IMR-90 (cell line): ENCODE data around the gene CYSTM1. TPM values are rescaled to one million over a fixed set of nuclear protein-coding genes. Genes with fewer than 3 reads are reported as not detected.

Experiments used
- ATAC-seq: fragments of 200-7000 bp; cut with Tn5 transposase; 2 replicates; pipeline ENCODE4 v1.9.1; 2020; ENCODE audit warnings: low read depth, mild to moderate bottlenecking, moderate library complexity
- BruUV-seq: library from RNA; stranded (reverse); fragments of 400-500 nt; replicated peaks from 2 replicates; lab custom pipeline; 2021; lab: Mats Ljungman, UMichigan
- CTCF ChIA-PET: fragments of 300-600 bp; formaldehyde crosslinking; extraction: SDS; loops from one replicate; lab custom pipeline; 2021; ENCODE audit warnings: antibody characterized with exemption; lab: Yijun Ruan, JAX
- POLR2A ChIA-PET: fragments of 300-600 bp; sonication (Branson Sonifier 250); formaldehyde crosslinking; loops from one replicate; lab custom pipeline; 2022; ENCODE audit warnings: antibody characterized with exemption; ENCODE audit not compliant: unreplicated experiment; lab: Charles Lee
- DNase-seq: peaks from one replicate; pipeline ENCODE4 v3.0.0; 2013
- H2AFZ ChIP-seq: replicated peaks from 2 replicates; pipeline ENCODE3; 2013; ENCODE audit warnings: low read length, mild to moderate bottlenecking; ENCODE audit not compliant: poor library complexity
- H2AK5ac ChIP-seq: 2 replicates; pipeline ENCODE4 v1.6.1; 2013; ENCODE audit warnings: low read depth, low read length, inconsistent platforms
- H2AK9ac ChIP-seq: replicated peaks from 2 replicates; pipeline ENCODE3; 2013; ENCODE audit warnings: mild to moderate bottlenecking, low read depth, low read length, moderate library complexity; ENCODE audit not compliant: poor library complexity
- H2BK120ac ChIP-seq: 2 replicates; pipeline ENCODE4 v1.6.1; 2013; ENCODE audit warnings: low read depth, low read length, inconsistent platforms
- H2BK15ac ChIP-seq: 3 replicates; pipeline ENCODE4 v1.6.1; 2013; ENCODE audit warnings: low read depth, low read length, inconsistent platforms
- H2BK20ac ChIP-seq: 2 replicates; pipeline ENCODE4 v1.6.1; 2013; ENCODE audit warnings: low read depth, mild to moderate bottlenecking, inconsistent platforms, low read length, moderate library complexity
- H2BK5ac ChIP-seq: 2 replicates; pipeline ENCODE4 v1.6.1; 2013; ENCODE audit warnings: mild to moderate bottlenecking, low read depth, low read length, inconsistent platforms; ENCODE audit not compliant: poor library complexity, severe bottlenecking
- H3K14ac ChIP-seq: replicated peaks from 2 replicates; pipeline ENCODE4 v1.6.1; 2013; ENCODE audit warnings: low read depth, low read length, inconsistent platforms
- H3K18ac ChIP-seq: 2 replicates; pipeline ENCODE4 v1.6.1; 2013; ENCODE audit warnings: low read depth, low read length, control low read depth
- H3K23ac ChIP-seq: 2 replicates; pipeline ENCODE4 v1.6.1; 2013; ENCODE audit warnings: low read depth, low read length, inconsistent platforms
- H3K27ac ChIP-seq: 2 replicates; pipeline ENCODE4 v1.5.1; 2013; ENCODE audit warnings: mild to moderate bottlenecking, control low read depth, low read length; ENCODE audit not compliant: insufficient read depth
- H3K27me3 ChIP-seq: 2 replicates; pipeline ENCODE4 v1.6.1; 2013; ENCODE audit warnings: low read length; ENCODE audit not compliant: control insufficient read depth, insufficient read depth
- H3K36me3 ChIP-seq: 2 replicates; pipeline ENCODE4 v1.6.1; 2013; ENCODE audit warnings: low read length, mixed read lengths; ENCODE audit not compliant: control insufficient read depth, insufficient read depth
- H3K4ac ChIP-seq: 2 replicates; pipeline ENCODE4 v1.6.1; 2013; ENCODE audit warnings: low read depth, low read length, inconsistent platforms
- H3K4me1 ChIP-seq: 2 replicates; pipeline ENCODE4 v1.6.1; 2013; ENCODE audit warnings: low read length, mixed read lengths; ENCODE audit not compliant: control insufficient read depth, insufficient read depth
- H3K4me2 ChIP-seq: 2 replicates; pipeline ENCODE4 v1.6.1; 2013; ENCODE audit warnings: low read depth, mild to moderate bottlenecking, control low read depth, low read length, moderate library complexity
- H3K4me3 ChIP-seq: 2 replicates; pipeline ENCODE4 v1.5.1; 2013; ENCODE audit warnings: low read depth, mild to moderate bottlenecking, control low read depth, low read length, moderate library complexity; ENCODE audit not compliant: insufficient read depth
- H3K56ac ChIP-seq: 2 replicates; pipeline ENCODE4 v1.6.1; 2013; ENCODE audit warnings: low read length, inconsistent platforms; ENCODE audit not compliant: insufficient read depth; ENCODE audit errors: extremely low read depth
- H3K79me1 ChIP-seq, 2 experiments: 2 replicates each; pipeline ENCODE4 v1.6.1; 2013; ENCODE audit warnings: low read length in 2 of 2, inconsistent platforms in 1 of 2, low read depth in 1 of 2
- H3K9ac ChIP-seq: 2 replicates; pipeline ENCODE4 v1.6.1; 2013; ENCODE audit warnings: low read depth, low read length, control low read depth
- H3K9me1 ChIP-seq: 2 replicates; pipeline ENCODE4 v1.6.1; 2013; ENCODE audit warnings: low read length, inconsistent platforms; ENCODE audit not compliant: insufficient read depth
- H3K9me3 ChIP-seq: 2 replicates; pipeline ENCODE4 v1.6.1; 2013; ENCODE audit warnings: low read length; ENCODE audit not compliant: control insufficient read depth, insufficient read depth
- H4K20me1 ChIP-seq: 2 replicates; pipeline ENCODE4 v1.6.1; 2013; ENCODE audit warnings: low read length, inconsistent platforms; ENCODE audit not compliant: insufficient read depth
- H4K5ac ChIP-seq: 2 replicates; pipeline ENCODE4 v1.6.1; 2013; ENCODE audit warnings: mild to moderate bottlenecking, low read depth, low read length, control low read depth
- H4K8ac ChIP-seq, 2 experiments: 2 replicates each; pipeline ENCODE4 v1.6.1; 2013; ENCODE audit warnings: low read depth in 2 of 2, low read length in 2 of 2, control low read depth in 1 of 2, inconsistent platforms in 1 of 2
- H4K91ac ChIP-seq: 2 replicates; pipeline ENCODE4 v1.6.1; 2013; ENCODE audit warnings: low read depth, low read length, inconsistent platforms; ENCODE audit not compliant: insufficient read depth
- BHLHE40 ChIP-seq: fragments of 150-350 bp; IDR thresholded peaks from 2 replicates; pipeline ENCODE4 v1.6.1; 2016; ENCODE audit warnings: mild to moderate bottlenecking, low read depth, low read length
- CEBPB ChIP-seq: IDR thresholded peaks from 2 replicates; pipeline ENCODE4 v1.6.1; 2012; ENCODE audit warnings: low read depth, low read length, improper control_type of control experiment
- MAFK ChIP-seq: IDR thresholded peaks from 2 replicates; pipeline ENCODE4 v1.6.1; 2012; ENCODE audit warnings: low read depth, low read length, improper control_type of control experiment
- POLR2A ChIP-seq: IDR thresholded peaks from 2 replicates; pipeline ENCODE4 v1.6.1; 2012; ENCODE audit warnings: mild to moderate bottlenecking, low read depth, low read length
- RFX5 ChIP-seq: IDR thresholded peaks from 2 replicates; pipeline ENCODE4 v1.8.0; 2012; ENCODE audit warnings: low read depth, mild to moderate bottlenecking, low read length, moderate library complexity
- WGBS, 2 experiments: methylation state at CpG; one replicate each; pipeline versions ENCODE4 v1.1.5 to v1.1.7; 2013; ENCODE audit warnings: missing lambda C conversion rate in 2 of 2; ENCODE audit not compliant: insufficient read length in 1 of 2; ENCODE audit errors: extremely low coverage in 2 of 2; 5-methylcytosine and 5-hydroxymethylcytosine counted together
- dilution Hi-C: fragments of 300-500 bp; cut with HindIII; formaldehyde crosslinking; loops from one replicate; pipeline ENCODE4 v1.14.3; 2018; ENCODE audit warnings: low sequenced_read_pairs; ENCODE audit not compliant: unreplicated experiment
- in situ Hi-C: fragments of 300-500 bp; cut with MboI; formaldehyde crosslinking; loops from 3 replicates; pipeline ENCODE4 v1.14.3; 2019; ENCODE audit warnings: low sequenced_read_pairs, inconsistent platforms, mixed read lengths
- intact Hi-C: fragments of 100-400 bp; cut with micrococcal nuclease; formaldehyde crosslinking; loops from 2 replicates; pipeline ENCODE4 v1.10.0; 2022
- polyA plus RNA-seq, 3 experiments: library from polyadenylated mRNA; depleted of rRNA; stranded (reverse); fragments of >200 nt; gene quantifications; 2 replicates each; pipeline ENCODE4 v1.2.3, GENCODE V29; 2012; ENCODE audit warnings: low replicate concordance in 1 of 3
- total RNA-seq: library from RNA; depleted of rRNA; stranded (reverse); fragments of >200 nt; gene quantifications from 2 replicates; pipeline ENCODE4 v1.2.3, GENCODE V29; 2012
- TF ChIP-seq, protein P1 (sequence below): conservative IDR thresholded peaks from 2 replicates; pipeline ENCODE4 v1.5.1; 2012; ENCODE audit warnings: mild to moderate bottlenecking, low read depth, low read length, improper control_type of control experiment

The CYSTM1 gene
- total and polyA plus RNA-seq, 2 of the 4 experiments (the other 2 are of a cell fraction), result 7.3 to 15.0 TPM

DNA sequence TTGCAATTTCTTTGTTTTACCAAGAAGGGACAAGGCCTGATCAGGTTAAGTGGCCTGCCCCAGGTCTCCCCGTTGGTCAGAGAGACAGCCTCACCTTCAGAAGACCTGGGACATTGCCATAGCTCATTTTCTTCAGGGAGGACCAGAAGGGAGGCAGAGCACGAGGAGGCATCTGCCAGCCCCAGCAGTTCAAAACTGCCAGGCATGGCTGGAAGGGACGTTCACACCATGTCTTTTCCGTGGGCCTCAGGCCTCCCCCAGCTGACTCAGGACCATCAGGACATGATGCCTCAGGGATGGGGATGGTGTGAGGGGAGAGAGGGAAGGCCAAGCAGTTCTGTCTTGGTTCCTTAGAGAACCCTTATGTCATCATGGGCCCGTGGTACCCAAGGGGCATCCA, 32.7 kb upstream of the CYSTM1 start:
- Histone ChIP-seq H2AFZ (no peak overlapping the region), H3K14ac (no peak overlapping the region), H4K5ac (no peak overlapping the region), H3K79me1 (peaks cover 32 to 64% of the 10 kb centered on the region in 2 experiments), H3K36me3 (no peaks in the 10 kb centered on the region), H3K18ac (no peak overlapping the region), H4K20me1 (peaks cover 70% of the 10 kb centered on the region), H3K4ac (no peak overlapping the region), H3K4me2 (no peak overlapping the region), H2BK5ac (no peak overlapping the region), H3K9me3 (no peaks in the 10 kb centered on the region), H4K8ac (no peak overlapping the region), H3K27ac (no peak overlapping the region), H3K4me1 (peaks cover 4% of the 10 kb centered on the region; the same call in 1 of the 2 replicates), H3K9ac (no peak overlapping the region), H2AK5ac (no peak overlapping the region), H3K4me3 (no peak overlapping the region), H2BK20ac (no peak overlapping the region), H2BK120ac (no peak overlapping the region), H3K23ac (no peak overlapping the region), H3K9me1 (peaks cover 4% of the 10 kb centered on the region; the same call in 1 of the 2 replicates), H4K91ac (no peak overlapping the region), H2AK9ac (no peak overlapping the region), H3K56ac (no peak overlapping the region), H2BK15ac (no peak overlapping the region), H3K27me3 (no peaks in the 10 kb centered on the region; the same call in 1 of the 2 replicates)
- WGBS, 2 experiments, result 100% methylated on average over 1 of the region's 5 CpGs; no CpG with 5 or more reads in 1 of the 2 experiments
- TF ChIP-seq, protein P1, sequence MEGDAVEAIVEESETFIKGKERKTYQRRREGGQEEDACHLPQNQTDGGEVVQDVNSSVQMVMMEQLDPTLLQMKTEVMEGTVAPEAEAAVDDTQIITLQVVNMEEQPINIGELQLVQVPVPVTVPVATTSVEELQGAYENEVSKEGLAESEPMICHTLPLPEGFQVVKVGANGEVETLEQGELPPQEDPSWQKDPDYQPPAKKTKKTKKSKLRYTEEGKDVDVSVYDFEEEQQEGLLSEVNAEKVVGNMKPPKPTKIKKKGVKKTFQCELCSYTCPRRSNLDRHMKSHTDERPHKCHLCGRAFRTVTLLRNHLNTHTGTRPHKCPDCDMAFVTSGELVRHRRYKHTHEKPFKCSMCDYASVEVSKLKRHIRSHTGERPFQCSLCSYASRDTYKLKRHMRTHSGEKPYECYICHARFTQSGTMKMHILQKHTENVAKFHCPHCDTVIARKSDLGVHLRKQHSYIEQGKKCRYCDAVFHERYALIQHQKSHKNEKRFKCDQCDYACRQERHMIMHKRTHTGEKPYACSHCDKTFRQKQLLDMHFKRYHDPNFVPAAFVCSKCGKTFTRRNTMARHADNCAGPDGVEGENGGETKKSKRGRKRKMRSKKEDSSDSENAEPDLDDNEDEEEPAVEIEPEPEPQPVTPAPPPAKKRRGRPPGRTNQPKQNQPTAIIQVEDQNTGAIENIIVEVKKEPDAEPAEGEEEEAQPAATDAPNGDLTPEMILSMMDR, result no peak
- TF ChIP-seq POLR2A (no peak), CEBPB (no peak), RFX5 (no peak), BHLHE40 (no peak), MAFK (no peak)
- BruUV-seq, result no TSS peak
- in situ Hi-C loops (no loop called here), dilution Hi-C loops (no loop called here), intact Hi-C loops (no loop called here)
- ChIA-PET POLR2A (no interaction called here), CTCF (no interaction called here)
- ATAC-seq (no peak), DNase-seq (no peak)
